Liver (tissue), 9 donors: Measurements from ENCODE around the gene TNIP1. TPM values are rescaled to one million over a fixed set of nuclear protein-coding genes. Genes with fewer than 3 reads are reported as not detected.
A peak's percentile ranks its signal among the peaks of the same experiment; 100 is the strongest.

Experiments used
- DNase-seq: peaks from one replicate; pipeline ENCODE4 v3.0.0-alpha.2; 2017; ENCODE audit warnings: low spot score
- H3K27ac ChIP-seq, 2 donors: one replicate each; pipeline ENCODE4 v1.7.0; 2013; ENCODE audit warnings: inconsistent platforms in 2 of 2, low read length in 2 of 2, control low read depth in 1 of 2, low read depth in 1 of 2, mild to moderate bottlenecking in 1 of 2
- H3K27me3 ChIP-seq, 4 donors: one replicate each; pipeline versions ENCODE4 v1.6.1 to v1.7.0; 2013; ENCODE audit warnings: low read length in 3 of 4, inconsistent platforms in 1 of 4, mild to moderate bottlenecking in 1 of 4, moderate library complexity in 1 of 4; ENCODE audit not compliant: control insufficient read depth in 4 of 4, insufficient read depth in 4 of 4
- H3K36me3 ChIP-seq, 4 donors: one replicate each; pipeline versions ENCODE4 v1.6.1 to v1.7.0; 2013; ENCODE audit warnings: low read length in 3 of 4, mild to moderate bottlenecking in 3 of 4, low read depth in 1 of 4, moderate library complexity in 1 of 4; ENCODE audit not compliant: control insufficient read depth in 4 of 4, insufficient read depth in 3 of 4
- H3K4me1 ChIP-seq, 4 donors: one replicate each; pipeline versions ENCODE4 v1.6.1 to v1.7.0; 2013; ENCODE audit warnings: low read length in 3 of 4, mild to moderate bottlenecking in 3 of 4, moderate library complexity in 1 of 4; ENCODE audit not compliant: control insufficient read depth in 4 of 4, insufficient read depth in 4 of 4
- H3K4me3 ChIP-seq, 3 donors: one replicate each; pipeline versions ENCODE4 v1.6.1 to v1.7.0; 2013; ENCODE audit warnings: low read length in 3 of 3, control low read depth in 1 of 3, low read depth in 1 of 3, mild to moderate bottlenecking in 1 of 3
- H3K9ac ChIP-seq, 2 donors: one replicate each; pipeline ENCODE4 v1.7.0; 2013; ENCODE audit warnings: low read length in 2 of 2, mild to moderate bottlenecking in 2 of 2, moderate library complexity in 2 of 2, control low read depth in 1 of 2, low read depth in 1 of 2
- H3K9me3 ChIP-seq, 4 donors: one replicate each; pipeline versions ENCODE4 v1.6.1 to v1.7.0; 2013; ENCODE audit warnings: low read length in 3 of 4; ENCODE audit not compliant: control insufficient read depth in 4 of 4
- CTCF ChIP-seq: fragments of 150-350 bp; IDR thresholded peaks from 2 replicates; pipeline ENCODE4 v1.5.1; 2017; ENCODE audit warnings: improper control_type of control experiment, low read depth, low read length; ENCODE audit not compliant: missing input control
- EGR1 ChIP-seq, 2 donors: IDR thresholded peaks; 2 replicates each; pipeline ENCODE4 v1.6.1; 2016 to 2018; ENCODE audit warnings: antibody characterized with exemption in 2 of 2, low read depth in 2 of 2
- FOXA1 ChIP-seq: IDR thresholded peaks from 2 replicates; pipeline ENCODE4 v1.6.1; 2016; ENCODE audit warnings: antibody characterized with exemption
- FOXA2 ChIP-seq: IDR thresholded peaks from 2 replicates; pipeline ENCODE4 v1.6.1; 2016; ENCODE audit warnings: antibody characterized with exemption
- GABPA ChIP-seq, 2 donors: IDR thresholded peaks in 1 of 2; conservative IDR thresholded peaks in 1 of 2; 2 replicates each; pipeline ENCODE4 v1.6.1; 2016; ENCODE audit warnings: antibody characterized with exemption in 2 of 2, mild to moderate bottlenecking in 1 of 2, moderate library complexity in 1 of 2
- HNF4A ChIP-seq, 2 donors: conservative IDR thresholded peaks; 2 replicates each; pipeline ENCODE4 v1.6.1; 2016; ENCODE audit warnings: antibody characterized with exemption in 2 of 2, mild to moderate bottlenecking in 2 of 2
- HNF4G ChIP-seq: IDR thresholded peaks from 2 replicates; pipeline ENCODE4 v1.6.1; 2016; ENCODE audit warnings: antibody characterized with exemption
- NR2F2 ChIP-seq: IDR thresholded peaks from 2 replicates; pipeline ENCODE4 v1.6.1; 2016; ENCODE audit warnings: antibody characterized with exemption
- RAD21 ChIP-seq, 2 donors: IDR thresholded peaks; 2 replicates each; pipeline ENCODE4 v1.6.1; 2016; ENCODE audit warnings: antibody characterized with exemption in 2 of 2, mild to moderate bottlenecking in 2 of 2
- REST ChIP-seq: IDR thresholded peaks from 2 replicates; pipeline ENCODE4 v1.6.1; 2016; ENCODE audit warnings: antibody characterized with exemption, mild to moderate bottlenecking
- RXRA ChIP-seq, 2 donors: IDR thresholded peaks; 2 replicates each; pipeline ENCODE4 v1.6.1; 2017 to 2018; ENCODE audit warnings: antibody characterized with exemption in 2 of 2, mild to moderate bottlenecking in 1 of 2
- SP1 ChIP-seq: IDR thresholded peaks from 2 replicates; pipeline ENCODE4 v1.6.1; 2018; ENCODE audit warnings: antibody characterized with exemption, mild to moderate bottlenecking
- YY1 ChIP-seq: IDR thresholded peaks from 2 replicates; pipeline ENCODE4 v1.6.1; 2016; ENCODE audit warnings: antibody characterized with exemption, mild to moderate bottlenecking
- ZBTB33 ChIP-seq: IDR thresholded peaks from 2 replicates; pipeline ENCODE4 v1.6.1; 2016; ENCODE audit warnings: antibody characterized with exemption
- WGBS: extraction: QIAGEN DNeasy Blood & Tissue Kit; methylation state at CpG from one replicate; pipeline ENCODE4 v1.1.7; 2013; 5-methylcytosine and 5-hydroxymethylcytosine counted together
- polyA plus RNA-seq, 2 donors: library from polyadenylated mRNA; stranded (reverse) in 1 of 2; unstranded in 1 of 2; fragments of 200-250 nt in 1 of 2; fragments of >200 nt in 1 of 2; fragmentation: Nextera tagmentation in 1 of 2; extraction: Ambion mirVana in 1 of 2; gene quantifications; one replicate each; pipeline versions ENCODE4 v1.2.1 to v1.2.3, GENCODE V29; 2013 to 2015
- total RNA-seq, 2 donors: library from RNA; depleted of rRNA; stranded (reverse); fragments of >200 nt; gene quantifications; one replicate each; pipeline ENCODE4 v1.2.3, GENCODE V29; 2014
- donor health status: healthy.
- donor health status: healthy.
- donor health status: healthy.
- donor health status: healthy.
- donor health status: healthy.

Gene TNIP1
- total and polyA plus RNA-seq, 4 donors, result 33.2 to 101 (median 48.0) TPM

GRCh38 chr5:151097061-151097460, 16.2 kb upstream of the TNIP1 start:
- Histone ChIP-seq H3K27ac (peak overlapping the region; percentile 68 to 77), H3K4me1 (peaks cover 37 to 93% (median 70%) of the 10 kb centered on the region in 4 donors), H3K4me3 (no peak overlapping the region), H3K9me3 (no peaks in the 10 kb centered on the region), H3K27me3 (no peaks in the 10 kb centered on the region), H3K36me3 (no peaks in the 10 kb centered on the region), H3K9ac (no peak overlapping the region)
- TF ChIP-seq EGR1 (IDR thresholded peaks at IDR 0.05; ENCODE audit: low read depth in 2 of 2), result no peak
- no peak for TF ChIP-seq HNF4G
- TF ChIP-seq CTCF, result peak; percentile 2
- TF ChIP-seq ZBTB33, result no peak
- TF ChIP-seq HNF4A (conservative IDR thresholded peaks at IDR 0.05), result peak; percentile 45 to 46
- no peak for TF ChIP-seq RXRA (IDR thresholded peaks at IDR 0.05)
- no peak for TF ChIP-seq FOXA1
- WGBS, result 58% methylated on average over 6 of the region's 6 CpGs
- no peak for DNase-seq

GRCh38 chr5:151096001-151096373, 15.2 kb upstream of the TNIP1 start:
- Histone ChIP-seq H3K9ac (no peak overlapping the region), H3K27me3 (no peaks in the 10 kb centered on the region), H3K27ac (peak overlapping the region; percentile 77 to 88), H3K4me1 (peaks cover 33 to 82% (median 65%) of the 10 kb centered on the region in 4 donors), H3K9me3 (no peaks in the 10 kb centered on the region), H3K4me3 (no peak overlapping the region), H3K36me3 (no peaks in the 10 kb centered on the region)
- DNase-seq, result no peak
- TF ChIP-seq FOXA1, result no peak
- TF ChIP-seq RXRA (IDR thresholded peaks at IDR 0.05), result peak; percentile 44 to 71
- TF ChIP-seq YY1, result peak; percentile 25
- TF ChIP-seq HNF4A (conservative IDR thresholded peaks at IDR 0.05), result peak; percentile 81 to 84
- 45% methylated on average over 6 of the region's 6 CpGs for WGBS

GRCh38 chr5:151095341-151096000, 14.6 kb upstream of the TNIP1 start:
- TF ChIP-seq RAD21 (IDR thresholded peaks at IDR 0.05), result no peak
- no peak for TF ChIP-seq SP1
- TF ChIP-seq REST, result no peak
- TF ChIP-seq GABPA (IDR thresholded peaks at IDR 0.05 in 1 of 2, conservative IDR thresholded peaks at IDR 0.05 in 1 of 2), result no peak
- TF ChIP-seq EGR1 (IDR thresholded peaks at IDR 0.05; ENCODE audit: low read depth in 2 of 2), result no peak
- peak; percentile 93 for TF ChIP-seq NR2F2
- no peak for TF ChIP-seq FOXA2

More at GRCh38 chr5:151095341-151096000, 14.6 kb upstream of the TNIP1 start:
- no peak for DNase-seq
- Histone ChIP-seq H3K27me3 (no peaks in the 10 kb centered on the region), H3K4me3 (no peak overlapping the region), H3K9ac (no peak overlapping the region), H3K9me3 (no peaks in the 10 kb centered on the region), H3K4me1 (peaks cover 30 to 77% (median 60%) of the 10 kb centered on the region in 4 donors), H3K36me3 (no peaks in the 10 kb centered on the region), H3K27ac (peak overlapping the region; percentile 77 to 88)
- WGBS, result 52% methylated on average over 5 of the region's 5 CpGs
